Dedifferentiated amniotic fluid mesenchymal stem cell (primary cell): ENCODE data around the gene VAV2.

ENCODE experiments used
- DNase-seq: peaks from one replicate; pipeline ENCODE4 v3.0.0-alpha.2; 2016; ENCODE audit errors: extremely low spot score

Gene VAV2

GRCh38 chr9:133728856-133729616, 263.1 kb downstream of the VAV2 start:
- DNase-seq: no peak

DNA sequence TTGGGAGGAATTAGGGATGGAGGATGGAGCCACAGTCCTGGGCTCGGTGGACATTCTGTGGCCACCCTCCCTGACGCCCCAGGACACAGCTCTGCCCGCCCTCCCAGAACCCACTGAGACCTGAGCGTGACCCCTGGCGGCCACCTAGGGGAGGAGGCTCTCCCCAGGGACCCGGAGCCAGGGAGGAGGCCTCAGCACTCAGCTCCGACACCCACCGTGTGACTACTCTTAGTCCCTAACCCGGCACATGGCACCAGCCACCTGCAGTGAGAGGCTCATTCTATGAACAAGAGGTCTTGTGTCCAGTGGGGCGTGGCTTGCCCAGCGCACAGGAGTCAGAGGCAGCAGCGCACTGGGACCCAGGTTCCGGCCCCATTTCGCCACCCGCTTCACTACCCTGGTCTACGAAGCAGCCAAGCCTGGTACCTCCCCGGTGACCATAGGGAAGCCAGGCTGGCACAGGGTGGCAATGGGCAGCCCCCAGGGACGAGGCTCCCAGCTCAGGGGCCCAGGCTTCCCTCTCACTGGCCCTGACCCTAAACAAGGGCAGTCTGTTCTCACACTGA, 264.2 kb downstream of the VAV2 start:
- DNase-seq: no peak

DNA sequence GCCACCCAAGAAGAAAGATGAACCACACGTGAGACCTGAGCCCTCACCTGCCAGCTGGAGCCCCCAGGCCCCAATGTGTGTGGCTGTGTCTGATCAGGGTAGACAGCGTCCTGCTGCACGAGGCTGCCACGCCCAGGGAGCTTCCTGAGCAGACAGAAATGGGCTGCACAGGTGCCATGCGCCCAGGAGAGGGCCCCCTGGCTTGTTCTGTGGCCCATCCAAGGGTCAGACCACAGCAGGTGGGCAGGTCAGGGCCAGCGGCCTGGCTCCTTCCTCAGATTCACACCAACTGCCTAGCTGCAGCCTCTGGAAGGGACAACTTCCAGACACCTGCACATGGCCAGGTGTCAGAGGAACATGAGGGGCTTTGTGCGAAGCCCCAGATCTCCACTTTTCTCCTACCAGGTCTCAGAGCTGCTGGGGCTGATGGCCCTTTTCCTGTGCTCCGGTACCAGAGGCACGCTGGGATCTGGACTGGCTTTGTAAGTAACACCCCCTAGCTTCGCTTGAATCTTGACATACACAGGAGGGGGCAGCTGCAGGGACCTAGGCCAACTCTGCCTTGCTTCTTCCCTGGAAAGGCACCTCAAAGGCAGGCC, 264.7 kb downstream of the VAV2 start:
- no peak for DNase-seq

GRCh38 chr9:133726401-133727276, 265.5 kb downstream of the VAV2 start:
- DNase-seq: no peak

DNA sequence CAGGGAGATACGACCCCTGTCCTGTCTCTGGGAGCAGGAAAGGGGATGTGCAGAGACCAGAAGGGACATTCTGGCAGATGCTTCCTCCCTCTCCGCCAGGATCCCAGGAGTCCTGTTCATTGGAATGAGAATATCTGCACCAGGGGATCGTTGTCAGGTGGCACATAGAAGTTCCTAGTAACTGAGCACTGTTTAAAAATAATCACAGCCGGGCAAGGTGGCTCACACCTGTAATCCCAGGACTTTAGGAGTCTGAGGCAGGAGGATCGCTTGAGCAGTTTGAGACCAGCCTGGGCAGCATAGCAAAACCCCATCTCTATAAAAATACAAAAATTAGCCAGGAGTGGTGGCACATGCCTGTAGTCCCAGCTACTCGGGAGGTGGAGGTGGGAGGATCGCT, 266.2 kb downstream of the VAV2 start:
- DNase-seq: no peak

- DNase-seq: no peak
These were observed 273.4 kb downstream of the VAV2 start for GRCh38 chr9:133718563-133719315.

- no peak for DNase-seq
These were observed 274.8 kb downstream of the VAV2 start for GRCh38 chr9:133717113-133718031.

- DNase-seq: no peak
These were observed 275.5 kb downstream of the VAV2 start for GRCh38 chr9:133716564-133717112.

- DNase-seq: no peak
These were observed 276.1 kb downstream of the VAV2 start for GRCh38 chr9:133715866-133716563.

GRCh38 chr9:133715295-133715865, 276.7 kb downstream of the VAV2 start:
- no peak for DNase-seq

GRCh38 chr9:133714606-133715294, 277.4 kb downstream of the VAV2 start:
- no peak for DNase-seq

- DNase-seq: no peak
These were observed 278.1 kb downstream of the VAV2 start for GRCh38 chr9:133713960-133714495.

GRCh38 chr9:133713150-133713959, 278.8 kb downstream of the VAV2 start:
- no peak for DNase-seq

GRCh38 chr9:133712221-133713100, 279.7 kb downstream of the VAV2 start:
- DNase-seq: no peak
